Measurements from ENCODE around the gene TUBA3E. TPM values are rescaled to one million over a fixed set of nuclear protein-coding genes. Genes with fewer than 3 reads are reported as not detected.
"Not testable (repeated sequence)": the region's sequence is repeated elsewhere in the genome, so short reads cannot be mapped to it uniquely, and the experiment has no call there.

Gene TUBA3E
- total and polyA plus RNA-seq, 2 of the 13 experiments (the other 11 are each of a cell fraction or from before 2014, with no cell fraction given) = not detected

DNA sequence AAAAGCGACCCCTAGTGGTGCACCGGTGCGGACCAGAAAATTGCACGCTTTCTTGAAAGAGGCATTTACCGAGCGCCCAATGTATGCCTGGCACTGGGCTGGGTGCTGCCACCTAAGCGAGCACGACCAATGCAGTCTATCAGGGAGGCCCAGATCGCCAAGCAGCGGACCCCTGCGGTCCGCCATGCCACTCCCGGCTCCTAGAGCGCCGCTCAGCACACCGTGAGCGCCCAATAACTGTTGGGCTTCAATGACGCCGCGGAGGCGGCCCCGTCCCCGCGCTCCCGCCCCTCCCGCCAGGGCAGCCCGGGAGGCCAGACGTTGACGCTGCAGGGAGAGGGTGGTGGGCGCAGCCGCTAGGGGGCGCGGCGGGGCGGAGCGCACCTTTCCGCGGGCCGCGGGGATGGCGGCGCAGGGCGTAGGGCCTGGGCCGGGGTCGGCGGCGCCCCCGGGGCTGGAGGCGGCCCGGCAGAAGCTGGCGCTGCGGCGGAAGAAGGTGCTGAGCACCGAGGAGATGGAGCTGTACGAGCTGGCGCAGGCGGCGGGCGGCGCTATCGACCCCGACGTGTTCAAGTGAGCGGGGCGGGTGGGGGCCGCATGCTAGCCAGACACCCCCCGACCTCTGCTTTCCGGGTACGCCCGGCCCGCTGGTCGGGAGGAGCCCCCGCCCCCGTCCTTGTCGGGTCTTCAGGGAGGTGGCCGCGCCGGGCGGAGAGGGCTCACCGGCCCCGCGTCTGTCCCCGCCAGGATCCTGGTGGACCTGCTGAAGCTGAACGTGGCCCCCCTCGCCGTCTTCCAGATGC, 16.2 kb downstream of the TUBA3E start, which contains the start of gene MZT2B (continued):
- TF ChIP-seq ZNF580 (CRISPR knock-in tag; IDR thresholded peaks at IDR 0.05; ENCODE audit: borderline replicate concordance, low read depth) = peak; percentile 55; the same call in 1 of the 2 replicates
- TF ChIP-seq KDM5B (CRISPR knock-in tag; IDR thresholded peaks at IDR 0.05; ENCODE audit: borderline replicate concordance) = peak; percentile 22; the same call in 1 of the 2 replicates
- TF ChIP-seq, protein P1, sequence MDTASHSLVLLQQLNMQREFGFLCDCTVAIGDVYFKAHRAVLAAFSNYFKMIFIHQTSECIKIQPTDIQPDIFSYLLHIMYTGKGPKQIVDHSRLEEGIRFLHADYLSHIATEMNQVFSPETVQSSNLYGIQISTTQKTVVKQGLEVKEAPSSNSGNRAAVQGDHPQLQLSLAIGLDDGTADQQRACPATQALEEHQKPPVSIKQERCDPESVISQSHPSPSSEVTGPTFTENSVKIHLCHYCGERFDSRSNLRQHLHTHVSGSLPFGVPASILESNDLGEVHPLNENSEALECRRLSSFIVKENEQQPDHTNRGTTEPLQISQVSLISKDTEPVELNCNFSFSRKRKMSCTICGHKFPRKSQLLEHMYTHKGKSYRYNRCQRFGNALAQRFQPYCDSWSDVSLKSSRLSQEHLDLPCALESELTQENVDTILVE (CRISPR knock-in tag; IDR thresholded peaks at IDR 0.05) = peak; percentile 38; the same call in 1 of the 2 replicates
- 0 out of 2 replicates have a peak, but pooled peaks have one; percentile 37 for TF ChIP-seq SKIL (CRISPR knock-in tag; IDR thresholded peaks at IDR 0.05; ENCODE audit: borderline replicate concordance)
- peak; percentile 45; the same call in 1 of the 2 replicates for TF ChIP-seq TBX2 (CRISPR knock-in tag; IDR thresholded peaks at IDR 0.05; ENCODE audit: borderline replicate concordance)
- TF ChIP-seq IRX3 (CRISPR knock-in tag; IDR thresholded peaks at IDR 0.05; ENCODE audit: borderline replicate concordance, low read depth) = 0 out of 2 replicates have a peak, but pooled peaks have one; percentile 29
- peak; percentile 18; the same call in 1 of the 2 replicates for TF ChIP-seq SPEN (CRISPR knock-in tag; IDR thresholded peaks at IDR 0.05; ENCODE audit: low read depth)
- TF ChIP-seq ZNF768 (CRISPR knock-in tag; IDR thresholded peaks at IDR 0.05) = peak; percentile 58
- TF ChIP-seq ZNF674 (CRISPR knock-in tag; IDR thresholded peaks at IDR 0.05; ENCODE audit: low read depth) = peak; percentile 97; the same call in 1 of the 2 replicates
- TF ChIP-seq ONECUT2 (CRISPR knock-in tag; IDR thresholded peaks at IDR 0.05) = 0 out of 2 replicates have a peak, but pooled peaks have one; percentile 5
- 0 out of 2 replicates have a peak, but pooled peaks have one; percentile 41 for TF ChIP-seq ZSCAN25 (CRISPR knock-in tag; IDR thresholded peaks at IDR 0.05)
- TF ChIP-seq ZNF670 (CRISPR knock-in tag; IDR thresholded peaks at IDR 0.05; ENCODE audit: borderline replicate concordance) = peak; percentile 48; the same call in 1 of the 2 replicates
- peak; percentile 89; the same call in 1 of the 2 replicates for TF ChIP-seq HOXA9 (CRISPR knock-in tag; IDR thresholded peaks at IDR 0.05; ENCODE audit: borderline replicate concordance)
- 0 out of 2 replicates have a peak, but pooled peaks have one; percentile 23 for TF ChIP-seq NFYC (CRISPR knock-in tag; IDR thresholded peaks at IDR 0.05)
- TF ChIP-seq ARNTL (CRISPR knock-in tag; IDR thresholded peaks at IDR 0.05) = 0 out of 2 replicates have a peak, but pooled peaks have one; percentile 1
- peak; percentile 49; the same call in 1 of the 2 replicates for TF ChIP-seq ZMYM3 (CRISPR knock-in tag; IDR thresholded peaks at IDR 0.05)
- 0 out of 2 replicates have a peak, but pooled peaks have one; percentile 12 for TF ChIP-seq ZNF350 (CRISPR knock-in tag; IDR thresholded peaks at IDR 0.05; ENCODE audit: borderline replicate concordance, low read depth)
- TF ChIP-seq NR2F6 (IDR thresholded peaks at IDR 0.05) = not testable (repeated sequence)
- peak; percentile 61; the same call in 1 of the 2 replicates for TF ChIP-seq NR2F6 (CRISPR knock-in tag; IDR thresholded peaks at IDR 0.05)
- peak; percentile 26 for TF ChIP-seq ZNF816 (CRISPR knock-in tag; IDR thresholded peaks at IDR 0.05; ENCODE audit: borderline replicate concordance)
- TF ChIP-seq ZNF776 (CRISPR knock-in tag; IDR thresholded peaks at IDR 0.05) = peak; percentile 48; the same call in 1 of the 2 replicates
- TF ChIP-seq POLR2AphosphoS5 (IDR thresholded peaks at IDR 0.05; ENCODE audit: low read depth, low read length) = peak; percentile 68; the same call in 1 of the 2 replicates
- peak; percentile 15; the same call in 1 of the 2 replicates for TF ChIP-seq ZNF891 (CRISPR knock-in tag; IDR thresholded peaks at IDR 0.05)

Data from HepG2 (cell line).